Fibroblast of gingiva (primary cell): ENCODE results near the gene MYO15B.
A peak's percentile ranks its signal among the peaks of the same experiment; 100 is the strongest.

Experiments used
- DNase-seq: peaks from one replicate; pipeline ENCODE4 v3.0.0-alpha.2; 2011; ENCODE audit warnings: low read depth

The MYO15B gene

GRCh38 chr17:75587675-75588595, at the start of gene MYO15B:
Gene MYO15B (plus strand): TSS chr17:75587800. CDS start chr17:75588058, 258 bp downstream.
- no peak for DNase-seq

GRCh38 chr17:75539967-75540729, 47.5 kb upstream of the MYO15B start:
- DNase-seq = no peak

- no peak for DNase-seq
These were observed 46.6 kb upstream of the MYO15B start for GRCh38 chr17:75540923-75541503.

- DNase-seq = no peak
These were observed 45.4 kb upstream of the MYO15B start for GRCh38 chr17:75542229-75542628.

- no peak for DNase-seq
These were observed 44.8 kb upstream of the MYO15B start for GRCh38 chr17:75542728-75543336.

GRCh38 chr17:75544250-75544649, 43.4 kb upstream of the MYO15B start:
- DNase-seq = no peak

GRCh38 chr17:75546181-75546580, 41.4 kb upstream of the MYO15B start:
- DNase-seq = no peak

- no peak for DNase-seq
These were observed 40.5 kb upstream of the MYO15B start for GRCh38 chr17:75547091-75547490.

- no peak for DNase-seq
These were observed 38.8 kb upstream of the MYO15B start for GRCh38 chr17:75548813-75549212.

GRCh38 chr17:75549246-75550138, 38.1 kb upstream of the MYO15B start:
- DNase-seq = no peak

- no peak for DNase-seq
These were observed 37.5 kb upstream of the MYO15B start for GRCh38 chr17:75550139-75550465.

GRCh38 chr17:75551266-75551665, 36.3 kb upstream of the MYO15B start:
- no peak for DNase-seq

- no peak for DNase-seq
These were observed 34.9 kb upstream of the MYO15B start for GRCh38 chr17:75552425-75553294.

- no peak for DNase-seq
These were observed 34.1 kb upstream of the MYO15B start for GRCh38 chr17:75553295-75554110.

GRCh38 chr17:75555679-75556153, 31.9 kb upstream of the MYO15B start:
- DNase-seq = no peak

- DNase-seq = peak; percentile 4
These were observed 30.3 kb upstream of the MYO15B start for GRCh38 chr17:75557075-75557851.

GRCh38 chr17:75557852-75558665, 29.5 kb upstream of the MYO15B start:
- no peak for DNase-seq
